ENCODE data around the gene KBTBD13.

DNA sequence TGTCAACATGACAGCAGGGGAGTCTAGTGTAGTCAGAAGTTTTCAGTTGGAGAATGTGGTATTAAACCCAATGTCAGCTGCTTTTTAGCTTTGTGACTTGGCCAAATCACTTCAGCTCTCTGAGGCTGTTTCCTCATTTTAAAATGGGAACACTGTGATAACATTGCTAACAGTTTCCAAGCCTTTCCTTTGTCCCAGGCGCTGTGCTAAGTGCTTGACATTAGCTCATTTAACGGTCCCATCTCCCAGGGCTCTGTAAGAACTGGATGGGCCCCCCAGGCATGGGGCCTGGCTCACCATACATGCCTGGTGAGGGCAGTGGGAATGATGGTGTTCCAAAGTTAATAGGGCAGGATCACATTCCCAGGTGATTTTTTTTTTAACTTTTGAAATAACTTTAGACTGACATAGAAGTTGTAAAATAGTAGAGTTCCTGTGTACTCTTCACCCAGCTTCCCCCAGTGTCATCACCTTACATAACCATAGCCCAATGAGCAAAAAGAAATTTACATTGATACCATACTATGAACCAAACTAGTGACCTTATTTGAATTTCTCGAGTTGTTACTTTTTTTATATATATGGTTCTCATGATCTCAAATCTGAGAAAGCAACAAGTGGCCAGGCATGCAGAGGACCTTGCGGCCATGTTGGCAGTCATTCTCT, 16.5 kb upstream of the KBTBD13 start:
- no peak for TF ChIP-seq CTCF (conservative IDR thresholded peaks at IDR 0.05 in 1 of 2, IDR thresholded peaks at IDR 0.05 in 1 of 2; ENCODE audit: extremely low read depth in 1 of 2, insufficient read depth in 1 of 2, low read depth in 1 of 2, low read length in 2 of 2)
- TF ChIP-seq EZH2 (IDR thresholded peaks at IDR 0.05; ENCODE audit: borderline replicate concordance, low read length), result no peak
